HG03442 (cell line): ENCODE data around the gene ERLEC1.
"Not testable (repeated sequence)": the region's sequence is repeated elsewhere in the genome, so short reads cannot be mapped to it uniquely, and the experiment has no call there.

ENCODE experiments used
- ATAC-seq: cut with Tn5 transposase; IDR thresholded peaks from one replicate; pipeline ENCODE4 v1.9.1; 2021; ENCODE audit warnings: mild to moderate bottlenecking, moderate library complexity; ENCODE audit not compliant: unreplicated experiment

Gene ERLEC1, protein sequence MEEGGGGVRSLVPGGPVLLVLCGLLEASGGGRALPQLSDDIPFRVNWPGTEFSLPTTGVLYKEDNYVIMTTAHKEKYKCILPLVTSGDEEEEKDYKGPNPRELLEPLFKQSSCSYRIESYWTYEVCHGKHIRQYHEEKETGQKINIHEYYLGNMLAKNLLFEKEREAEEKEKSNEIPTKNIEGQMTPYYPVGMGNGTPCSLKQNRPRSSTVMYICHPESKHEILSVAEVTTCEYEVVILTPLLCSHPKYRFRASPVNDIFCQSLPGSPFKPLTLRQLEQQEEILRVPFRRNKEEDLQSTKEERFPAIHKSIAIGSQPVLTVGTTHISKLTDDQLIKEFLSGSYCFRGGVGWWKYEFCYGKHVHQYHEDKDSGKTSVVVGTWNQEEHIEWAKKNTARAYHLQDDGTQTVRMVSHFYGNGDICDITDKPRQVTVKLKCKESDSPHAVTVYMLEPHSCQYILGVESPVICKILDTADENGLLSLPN

DNA sequence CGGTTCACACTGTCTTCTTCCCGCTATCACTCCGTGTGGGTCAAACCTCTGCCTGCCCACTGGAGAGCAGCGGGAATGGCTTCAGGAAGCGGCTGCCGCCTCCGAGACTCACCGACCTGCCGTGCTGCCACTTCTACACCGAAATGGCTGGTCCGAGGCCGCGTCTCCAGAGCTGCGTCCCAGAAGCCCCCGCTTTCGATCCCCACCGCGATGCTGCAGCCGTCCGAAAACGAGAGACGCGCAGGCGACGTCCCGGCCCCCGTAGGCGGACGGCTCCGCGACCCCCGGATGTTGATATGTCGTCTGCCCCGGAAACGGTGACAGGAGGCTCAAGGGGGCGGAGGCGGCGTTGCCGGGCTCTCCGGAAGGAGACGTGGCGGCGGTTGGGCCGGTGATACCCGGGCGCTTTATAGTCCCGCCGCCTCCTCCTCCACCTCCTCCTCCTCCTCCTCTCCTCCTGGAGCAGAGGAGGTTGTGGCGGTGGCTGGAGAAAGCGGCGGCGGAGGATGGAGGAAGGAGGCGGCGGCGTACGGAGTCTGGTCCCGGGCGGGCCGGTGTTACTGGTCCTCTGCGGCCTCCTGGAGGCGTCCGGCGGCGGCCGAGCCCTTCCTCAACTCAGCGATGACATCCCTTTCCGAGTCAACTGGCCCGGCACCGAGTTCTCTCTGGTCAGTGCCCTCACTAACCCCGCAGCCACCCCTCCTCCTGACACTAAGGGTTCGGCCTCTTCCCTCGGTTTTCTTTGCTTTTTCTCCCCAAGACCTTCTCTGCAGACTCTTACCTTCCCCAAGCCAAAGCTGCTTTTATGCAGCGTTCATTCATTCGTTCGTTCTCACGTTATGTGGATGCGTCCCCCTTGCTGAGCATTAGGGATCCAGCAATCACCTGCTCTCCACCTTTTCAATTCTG, at the start of gene ERLEC1, which contains the start of gene ASB3:
ERLEC1 (plus strand) TSS at position 340 of the 909 bp plus-strand sequence; CDS start at position 507, 167 bp downstream.
ASB3 (minus strand) TSS at position 249 of the 909 bp plus-strand sequence. CDS start 21,381 bp downstream, outside the sequence.
- peak; percentile 92 for ATAC-seq

DNA sequence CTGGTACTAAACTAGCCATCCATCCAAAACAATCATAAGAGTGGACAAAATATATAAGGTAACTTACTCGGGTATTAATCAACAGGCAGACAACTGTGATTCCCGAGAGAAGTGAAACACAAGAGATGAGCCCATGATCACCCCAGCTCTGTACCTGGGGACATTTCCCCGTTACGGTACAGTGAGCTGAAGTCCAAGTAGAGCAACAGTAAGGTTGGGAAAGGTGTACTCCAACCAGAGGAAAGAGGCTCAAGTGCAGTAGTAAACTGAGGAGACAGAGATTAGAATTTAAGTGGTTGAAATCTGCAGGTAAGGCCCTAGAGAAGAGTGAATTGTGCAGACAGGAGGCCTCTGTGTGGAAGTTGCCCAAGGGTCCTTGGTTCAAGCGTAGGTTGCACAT, 49.8 kb upstream of the ERLEC1 start:
- no peak for ATAC-seq

DNA sequence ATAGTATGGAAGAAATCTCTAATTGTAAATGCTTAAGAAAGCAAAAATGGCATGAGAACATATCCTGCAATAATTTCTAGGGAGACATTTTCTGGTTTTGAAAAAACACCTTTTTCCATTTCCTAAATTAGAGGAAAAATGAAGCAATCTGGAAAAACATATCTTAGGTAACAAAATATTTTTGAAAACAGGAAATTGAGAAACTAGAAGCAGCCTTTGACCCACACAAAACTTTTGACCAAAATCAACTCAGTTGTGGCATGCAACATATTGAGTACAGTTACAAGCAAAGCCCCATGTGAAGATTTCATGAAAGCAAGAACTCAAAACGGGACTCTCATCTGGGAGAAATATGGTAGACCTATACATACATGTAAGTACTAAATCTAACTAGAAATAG, 47.8 kb upstream of the ERLEC1 start:
- ATAC-seq: no peak

DNA sequence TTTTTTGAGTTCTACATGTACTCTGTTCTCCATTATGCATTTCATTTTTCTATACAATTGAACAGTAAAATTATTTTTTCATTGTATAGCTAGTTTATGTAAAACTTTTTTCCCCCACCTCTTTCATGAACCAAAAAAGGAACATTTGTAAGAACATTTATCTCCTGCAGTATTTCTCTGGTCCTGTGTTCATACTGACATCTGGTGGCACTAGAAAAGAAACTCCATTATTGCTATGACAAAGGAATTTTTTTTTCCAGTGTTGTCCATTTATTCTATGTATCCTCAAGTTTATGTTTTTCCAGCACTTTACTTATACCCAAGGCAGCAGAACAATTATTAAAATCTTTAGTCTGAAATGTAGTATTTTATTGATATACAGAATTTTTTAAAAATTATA, 46.7 kb upstream of the ERLEC1 start:
- no peak for ATAC-seq

DNA sequence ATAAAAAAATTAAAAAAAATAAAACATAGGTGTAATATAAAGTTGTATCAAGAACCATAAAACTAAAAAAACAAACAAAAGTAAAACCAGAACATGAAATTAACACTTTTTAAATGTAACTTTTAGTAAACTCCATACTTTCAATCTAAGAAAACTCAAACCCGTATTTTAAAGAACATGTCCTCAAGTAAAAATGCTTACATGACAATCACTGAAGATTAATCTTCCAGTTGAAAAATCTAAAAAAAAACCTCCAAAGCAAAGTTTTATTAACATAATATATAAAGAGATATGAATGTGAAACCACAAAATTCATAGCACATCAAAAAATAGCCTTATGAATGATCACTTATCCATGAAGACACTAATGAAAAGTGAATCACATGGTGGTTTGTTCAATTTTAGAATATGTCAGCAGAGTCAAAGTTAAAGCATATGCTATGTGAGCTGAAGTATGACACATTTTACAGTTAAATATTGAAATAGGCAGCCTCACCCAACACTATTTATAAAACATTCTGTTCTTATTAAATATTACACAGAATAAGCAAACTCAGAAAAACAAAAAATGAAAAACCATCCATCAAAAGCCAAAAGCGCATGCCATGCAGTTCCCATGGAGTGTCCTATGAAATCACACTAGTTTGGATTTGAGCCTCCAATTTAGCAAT, 42.3 kb upstream of the ERLEC1 start:
- no peak for ATAC-seq

DNA sequence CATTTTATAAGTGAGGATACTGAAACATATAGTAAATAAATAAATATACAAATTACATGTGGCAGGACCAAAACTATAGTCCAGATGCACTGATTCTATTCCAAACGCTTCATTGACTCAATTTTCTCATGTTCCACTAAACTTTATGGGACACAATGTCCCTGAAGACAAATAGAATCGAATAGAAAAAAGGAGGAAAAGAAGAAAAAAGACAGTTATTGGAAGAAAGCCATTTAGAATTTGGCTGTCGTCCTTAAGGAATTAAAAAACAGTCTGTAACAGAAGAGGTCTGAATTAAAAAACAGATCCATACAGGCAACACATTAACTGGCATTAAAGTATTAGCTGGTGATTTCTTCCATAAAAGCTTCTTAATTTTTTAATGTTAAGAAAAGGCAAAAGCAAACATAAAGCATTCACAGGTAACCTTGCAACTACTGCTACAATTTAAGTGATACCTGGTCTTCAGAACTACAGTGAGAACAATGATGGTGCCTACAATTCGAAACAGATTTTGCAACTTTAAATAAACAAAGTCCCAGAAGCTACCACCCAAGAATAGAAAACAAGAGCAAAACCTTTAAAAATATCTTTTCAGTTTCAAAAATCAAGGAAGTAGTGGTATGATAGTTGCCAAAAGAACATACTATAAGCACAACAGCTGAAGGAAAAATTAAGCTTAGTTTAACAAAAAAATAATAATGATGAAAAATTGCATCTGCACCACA, 36.6 kb upstream of the ERLEC1 start:
- ATAC-seq: no peak

DNA sequence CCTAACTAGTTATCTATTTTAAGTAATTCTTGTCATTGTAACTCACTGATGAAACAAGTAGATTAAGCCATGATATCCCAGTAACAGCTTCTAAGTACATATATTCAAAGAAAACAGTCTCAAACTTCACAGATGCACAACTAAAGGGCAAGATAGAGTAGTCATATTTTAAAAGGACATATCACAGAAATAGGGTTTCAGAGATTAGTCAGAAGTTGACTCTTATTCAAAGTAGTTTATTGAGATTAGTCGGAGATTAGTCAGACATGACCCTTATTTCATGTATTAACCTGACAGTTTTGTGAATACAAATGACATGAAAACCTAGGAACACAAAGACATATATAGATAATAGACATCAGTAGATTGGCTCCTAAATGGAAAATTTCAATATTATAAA, 35.1 kb upstream of the ERLEC1 start:
- ATAC-seq: peak; percentile 97

DNA sequence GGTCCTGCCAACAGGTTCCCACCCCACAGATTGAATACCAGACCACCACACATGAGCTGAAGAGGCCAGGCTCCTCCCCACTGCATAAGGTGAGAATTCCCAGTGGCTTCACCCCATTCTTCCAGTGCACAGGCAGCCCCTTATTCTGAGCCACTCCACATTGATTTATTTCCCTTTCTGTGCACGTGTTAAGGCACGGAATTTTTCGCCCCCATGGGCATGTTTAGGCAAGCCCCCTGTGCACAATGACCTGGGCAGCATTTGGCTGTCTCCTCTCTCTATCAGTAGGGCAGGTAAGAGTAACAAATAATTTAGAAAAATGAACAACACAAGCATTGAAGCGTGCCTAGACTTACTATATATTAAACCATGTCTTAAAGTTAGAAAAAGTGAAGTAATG, 34.5 kb upstream of the ERLEC1 start:
- ATAC-seq: no peak

DNA sequence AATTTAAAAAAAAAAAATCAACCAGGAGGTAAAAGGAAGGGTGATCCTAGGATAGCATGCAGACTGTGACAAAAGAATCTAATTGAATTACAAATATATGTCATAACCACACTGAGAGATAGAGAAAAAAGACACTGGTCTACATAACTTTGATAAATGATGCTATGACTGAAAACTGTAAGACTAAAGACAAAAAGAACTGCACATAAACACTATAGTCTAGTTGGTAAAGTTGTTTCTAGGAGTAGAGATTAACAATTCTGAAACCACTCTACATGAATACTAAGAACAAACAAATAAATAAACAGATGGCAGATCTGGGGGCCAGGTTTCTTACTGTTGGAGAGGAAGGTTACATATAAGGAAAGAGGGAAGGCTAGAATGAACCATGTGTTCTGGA, 33.8 kb upstream of the ERLEC1 start:
- no peak for ATAC-seq

DNA sequence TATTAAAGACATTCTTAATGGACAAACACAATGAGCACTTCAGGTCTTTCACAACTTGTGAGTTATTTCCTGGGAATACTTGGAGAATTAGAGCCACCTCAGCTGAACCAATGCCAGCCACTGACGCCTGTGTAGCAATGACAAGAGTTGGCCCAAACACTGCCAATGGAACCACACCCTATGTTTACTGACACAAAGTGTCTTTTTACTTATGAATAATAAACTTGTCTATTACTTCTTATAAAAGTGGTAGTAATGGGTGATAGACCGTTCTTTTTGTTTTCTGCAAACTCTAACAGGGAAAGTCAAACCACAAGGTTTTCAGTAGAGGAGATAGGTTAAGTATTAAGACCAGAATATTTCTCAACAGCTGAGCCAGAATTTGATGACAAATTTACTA, 31.7 kb upstream of the ERLEC1 start:
- no peak for ATAC-seq

DNA sequence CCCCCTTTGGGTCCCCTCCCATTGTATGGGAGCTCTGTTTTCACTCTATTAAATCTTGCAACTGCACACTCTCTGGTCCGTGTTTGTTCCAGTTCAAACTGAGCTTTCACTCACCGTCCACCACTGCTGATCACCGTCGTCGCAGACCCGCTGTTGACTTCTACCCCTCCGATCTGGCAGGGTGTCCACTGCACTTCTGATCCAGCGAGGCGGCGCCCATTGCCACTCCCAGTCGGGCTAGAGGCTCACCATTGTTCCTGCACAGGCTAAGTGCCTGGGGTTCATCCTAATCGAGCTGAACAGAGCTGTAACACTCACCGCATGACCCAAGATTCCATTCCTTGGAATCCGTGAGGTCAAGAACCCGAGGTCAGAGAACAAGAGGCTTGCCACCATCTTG, 30.2 kb upstream of the ERLEC1 start:
- no peak for ATAC-seq

DNA sequence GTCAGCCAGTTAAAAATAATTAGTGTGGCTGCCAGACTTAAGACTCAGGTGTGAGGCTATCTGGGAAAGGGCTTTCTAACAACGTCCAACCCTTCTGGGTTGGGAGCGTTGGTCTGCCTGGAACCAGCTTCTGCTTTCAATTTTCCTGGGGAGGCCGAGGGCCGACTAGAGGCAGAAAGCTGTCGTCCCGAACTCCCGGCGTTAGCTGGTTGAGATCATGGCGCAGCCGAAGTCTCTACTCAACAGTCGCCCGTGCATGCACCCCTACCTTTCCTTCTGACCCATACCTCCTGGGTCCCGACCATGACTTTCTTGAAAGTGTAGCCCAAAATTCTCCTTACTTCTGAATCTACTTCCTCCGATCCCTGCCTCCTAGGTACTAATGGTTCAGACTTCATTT, 29.6 kb upstream of the ERLEC1 start:
- ATAC-seq: not testable (repeated sequence)

DNA sequence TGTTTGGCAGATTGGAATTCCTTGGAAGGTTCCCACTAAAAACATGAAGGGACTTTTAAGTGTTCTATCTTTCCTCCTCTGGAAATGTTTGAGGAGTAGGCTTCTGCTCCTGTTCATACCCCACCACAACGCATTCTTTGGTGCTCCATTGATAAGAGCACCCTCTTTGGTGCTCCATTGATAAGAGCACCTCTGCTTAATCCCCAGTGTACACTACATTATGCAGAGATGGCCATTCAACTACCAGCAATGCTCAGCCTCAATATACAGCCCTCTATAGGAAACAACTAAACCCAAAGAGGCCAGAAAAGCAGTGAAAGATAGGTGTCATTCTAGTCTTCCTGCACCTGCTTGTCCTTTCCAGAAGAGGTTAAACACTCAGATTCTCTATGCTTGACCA, 21.1 kb upstream of the ERLEC1 start:
- ATAC-seq: no peak

DNA sequence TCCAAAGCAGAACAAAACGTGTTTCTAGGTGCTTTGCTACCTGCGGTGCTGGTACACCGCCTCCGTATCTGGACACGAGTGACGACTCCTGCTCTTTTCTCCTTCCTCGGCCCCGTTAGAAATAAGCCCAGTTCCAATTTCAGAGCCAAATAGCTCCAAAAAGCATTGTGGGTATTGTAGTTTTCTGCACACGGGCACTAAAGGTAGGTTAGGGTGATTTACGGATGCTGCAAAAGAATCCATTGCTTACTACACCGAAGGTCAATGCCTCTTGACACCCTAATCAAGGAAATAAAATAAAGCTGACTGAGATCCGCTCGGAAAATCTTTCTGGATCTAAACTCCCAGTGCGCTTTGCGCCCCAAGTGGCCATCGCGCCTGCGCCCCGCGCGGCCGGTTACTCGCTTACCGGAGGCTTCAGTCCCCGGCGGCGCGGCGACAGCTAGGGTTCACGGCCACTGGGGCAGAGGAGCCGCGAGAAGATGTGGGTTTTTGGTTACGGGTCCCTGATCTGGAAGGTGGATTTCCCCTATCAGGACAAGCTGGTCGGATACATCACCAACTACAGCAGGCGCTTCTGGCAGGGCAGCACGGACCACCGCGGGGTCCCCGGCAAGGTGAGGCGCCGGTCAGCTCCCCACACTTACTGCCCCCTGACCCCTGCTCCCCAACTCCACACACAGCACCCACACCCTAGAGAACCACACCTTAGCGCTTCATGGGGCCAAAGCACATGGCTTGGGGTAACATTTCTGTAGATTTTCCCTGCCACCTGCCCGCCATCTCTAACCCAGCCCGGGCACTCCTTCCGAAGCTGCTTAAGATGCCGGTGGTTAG, 19.2 kb upstream of the ERLEC1 start, which contains the start of gene CHAC2:
CHAC2 (plus strand) TSS at position 400 of the 837 bp plus-strand sequence; CDS start at position 483, 83 bp downstream.
- peak; percentile 92 for ATAC-seq

DNA sequence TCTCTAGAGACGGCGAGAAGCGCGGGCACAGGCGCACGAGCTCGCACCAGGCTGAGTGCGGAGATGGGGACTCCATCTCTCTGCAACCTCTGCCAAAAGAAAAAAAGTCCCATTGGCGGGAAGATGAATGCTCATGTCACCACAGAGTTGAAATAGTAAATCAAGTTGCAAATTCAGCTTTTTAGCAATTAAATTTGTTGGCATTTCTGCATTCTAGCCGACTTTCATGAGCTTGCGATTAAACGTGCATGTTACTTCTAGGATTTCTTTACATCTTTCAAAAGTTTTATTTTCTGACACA, 18.7 kb upstream of the ERLEC1 start:
- peak; percentile 35 for ATAC-seq

DNA sequence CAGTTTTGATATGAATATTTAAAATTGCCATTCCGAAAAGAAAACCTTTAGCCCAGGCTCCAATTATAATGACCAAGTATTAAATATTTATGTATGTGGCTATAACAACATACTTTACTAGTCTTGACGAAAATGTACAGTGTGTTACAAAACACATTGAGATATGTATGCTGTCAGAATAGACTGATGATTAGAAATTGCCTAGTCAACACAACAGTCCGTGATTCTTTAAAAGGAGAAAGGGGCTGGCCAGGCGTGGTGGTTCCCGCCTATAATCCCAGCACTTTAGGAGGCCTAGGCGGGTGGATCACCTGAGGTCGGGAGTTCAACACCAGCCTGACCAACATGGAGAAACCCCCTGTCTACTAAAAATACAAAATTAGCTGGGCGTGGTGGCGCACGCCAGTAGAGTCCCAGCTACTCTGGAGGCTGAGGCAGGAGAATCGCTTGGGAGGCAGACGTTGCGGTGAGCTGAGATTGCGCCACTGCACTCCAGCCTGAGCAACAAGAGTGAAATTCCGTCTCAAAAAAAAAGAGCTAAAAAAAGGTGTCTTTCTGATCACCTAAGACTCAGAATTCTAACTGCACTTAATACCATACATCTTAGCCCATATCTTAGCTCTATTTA, 17.4 kb upstream of the ERLEC1 start:
- no peak for ATAC-seq

DNA sequence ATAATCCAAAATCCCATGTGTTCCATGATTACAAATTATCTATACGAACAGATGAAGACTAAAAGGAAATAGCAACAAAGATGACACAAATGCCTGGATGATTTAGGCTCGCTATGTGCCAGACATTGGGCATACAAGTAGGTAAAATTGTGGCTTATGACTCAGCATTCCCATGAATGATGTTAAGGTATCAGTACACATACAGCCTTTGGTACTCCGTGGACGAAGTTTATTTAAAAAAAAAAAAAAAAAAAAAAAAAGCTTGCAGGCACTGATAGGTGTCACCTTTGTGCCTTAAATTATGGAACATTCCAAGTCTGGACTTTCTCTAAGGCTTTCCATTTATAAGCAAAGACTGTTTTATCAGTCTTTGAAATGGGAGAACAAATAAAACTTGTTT, 16.6 kb upstream of the ERLEC1 start:
- no peak for ATAC-seq

DNA sequence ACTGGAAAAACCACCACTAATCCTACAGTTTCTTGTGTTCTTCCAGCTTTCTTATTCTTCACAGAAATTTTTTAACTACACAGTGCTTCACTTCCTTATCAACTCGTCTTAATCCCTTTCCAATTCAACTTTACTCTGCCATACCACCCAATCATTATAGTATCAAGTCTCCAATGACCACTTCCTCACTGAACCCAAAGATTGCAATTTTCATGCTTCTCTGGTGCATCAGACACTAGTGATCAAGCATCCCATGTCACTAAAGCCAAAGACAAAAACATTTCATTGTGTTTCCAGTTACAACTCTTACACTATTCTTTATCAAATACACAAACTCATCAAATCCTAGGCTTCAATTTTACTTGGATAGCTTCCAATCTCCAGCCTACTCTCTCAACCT, 9.7 kb upstream of the ERLEC1 start:
- ATAC-seq: no peak

DNA sequence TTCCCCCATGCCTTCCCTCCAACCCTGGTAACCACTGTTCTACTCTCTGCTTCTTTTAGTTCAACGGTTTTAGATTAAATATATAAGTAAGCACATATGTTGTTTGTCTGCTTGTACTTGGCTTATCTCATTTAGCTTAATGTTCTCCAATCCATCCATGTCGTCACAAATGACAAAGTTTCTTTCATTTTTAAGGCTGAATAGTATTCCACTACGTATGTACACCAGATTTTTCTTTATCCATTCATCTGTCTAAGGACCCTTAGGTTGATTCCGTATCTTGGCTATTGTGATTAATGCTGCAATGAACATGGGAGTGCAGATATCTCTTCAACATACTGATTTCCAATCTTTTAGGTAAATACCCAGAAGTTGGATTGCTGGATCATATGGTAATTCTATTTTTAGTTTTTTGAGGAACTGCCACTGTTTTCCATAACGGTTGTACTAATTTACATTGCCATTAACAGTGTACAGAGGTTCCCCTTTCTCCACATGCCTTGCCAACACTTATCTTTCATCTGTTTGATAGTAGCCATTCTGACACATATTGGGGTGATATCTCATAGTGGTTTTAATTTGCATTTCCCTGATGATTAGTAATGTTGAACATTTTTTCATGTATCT, 8.2 kb upstream of the ERLEC1 start:
- ATAC-seq: no peak
